ENCODE data around the gene ADCY10. TPM values are rescaled to one million over a fixed set of nuclear protein-coding genes. Genes with fewer than 3 reads are reported as not detected.

ADCY10 gene, protein sequence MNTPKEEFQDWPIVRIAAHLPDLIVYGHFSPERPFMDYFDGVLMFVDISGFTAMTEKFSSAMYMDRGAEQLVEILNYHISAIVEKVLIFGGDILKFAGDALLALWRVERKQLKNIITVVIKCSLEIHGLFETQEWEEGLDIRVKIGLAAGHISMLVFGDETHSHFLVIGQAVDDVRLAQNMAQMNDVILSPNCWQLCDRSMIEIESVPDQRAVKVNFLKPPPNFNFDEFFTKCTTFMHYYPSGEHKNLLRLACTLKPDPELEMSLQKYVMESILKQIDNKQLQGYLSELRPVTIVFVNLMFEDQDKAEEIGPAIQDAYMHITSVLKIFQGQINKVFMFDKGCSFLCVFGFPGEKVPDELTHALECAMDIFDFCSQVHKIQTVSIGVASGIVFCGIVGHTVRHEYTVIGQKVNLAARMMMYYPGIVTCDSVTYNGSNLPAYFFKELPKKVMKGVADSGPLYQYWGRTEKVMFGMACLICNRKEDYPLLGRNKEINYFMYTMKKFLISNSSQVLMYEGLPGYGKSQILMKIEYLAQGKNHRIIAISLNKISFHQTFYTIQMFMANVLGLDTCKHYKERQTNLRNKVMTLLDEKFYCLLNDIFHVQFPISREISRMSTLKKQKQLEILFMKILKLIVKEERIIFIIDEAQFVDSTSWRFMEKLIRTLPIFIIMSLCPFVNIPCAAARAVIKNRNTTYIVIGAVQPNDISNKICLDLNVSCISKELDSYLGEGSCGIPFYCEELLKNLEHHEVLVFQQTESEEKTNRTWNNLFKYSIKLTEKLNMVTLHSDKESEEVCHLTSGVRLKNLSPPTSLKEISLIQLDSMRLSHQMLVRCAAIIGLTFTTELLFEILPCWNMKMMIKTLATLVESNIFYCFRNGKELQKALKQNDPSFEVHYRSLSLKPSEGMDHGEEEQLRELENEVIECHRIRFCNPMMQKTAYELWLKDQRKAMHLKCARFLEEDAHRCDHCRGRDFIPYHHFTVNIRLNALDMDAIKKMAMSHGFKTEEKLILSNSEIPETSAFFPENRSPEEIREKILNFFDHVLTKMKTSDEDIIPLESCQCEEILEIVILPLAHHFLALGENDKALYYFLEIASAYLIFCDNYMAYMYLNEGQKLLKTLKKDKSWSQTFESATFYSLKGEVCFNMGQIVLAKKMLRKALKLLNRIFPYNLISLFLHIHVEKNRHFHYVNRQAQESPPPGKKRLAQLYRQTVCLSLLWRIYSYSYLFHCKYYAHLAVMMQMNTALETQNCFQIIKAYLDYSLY (N-terminal part only)
- total RNA-seq: not detected

DNA sequence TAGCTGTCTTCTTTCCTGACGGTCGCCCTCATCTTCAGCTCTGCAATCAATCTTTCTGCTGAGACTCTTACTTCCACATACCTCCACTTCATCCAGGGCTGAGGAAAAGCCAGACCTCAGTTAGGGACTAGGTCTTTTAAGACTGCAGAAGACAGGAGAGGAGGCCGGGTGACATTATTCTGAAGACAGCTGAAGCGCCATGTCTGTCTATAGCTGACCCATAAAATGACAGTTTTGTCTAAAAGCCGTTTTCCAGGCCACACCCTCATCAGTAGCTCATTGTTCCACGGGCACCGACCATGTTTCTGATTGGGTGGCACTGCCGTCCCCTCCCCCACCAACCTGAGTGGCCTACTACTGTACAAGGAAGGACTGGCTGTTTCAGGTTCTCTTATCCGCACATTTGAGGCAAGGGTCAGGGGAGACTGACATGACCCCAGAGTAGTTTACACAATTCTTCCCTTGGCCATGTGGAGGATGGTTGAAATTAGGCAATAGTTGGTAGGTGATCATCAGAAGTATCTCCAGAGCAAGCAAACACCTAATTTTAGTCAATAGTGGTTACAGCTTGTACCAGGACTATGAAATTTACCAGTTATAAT is at the start of gene ADCY10:
Gene ADCY10, minus strand, starts transcription at position 240 of the 602 bp plus-strand sequence. CDS start 8,994 bp downstream, outside the sequence.
- no peak within 1 kb of the TSS for H3K27ac ChIP-seq
- peaks cover 0 to 39% (median 0%) of the 10 kb centered on the region in 3 donors for H3K36me3 ChIP-seq
- H3K4me3 ChIP-seq: no peak within 1 kb of the TSS
- peaks cover 0 to 7% (median 0%) of the 10 kb centered on the region in 3 donors for H3K9me3 ChIP-seq
- peaks cover 2 to 11% (median 4%) of the 10 kb centered on the region in 3 donors for H3K4me1 ChIP-seq
- H3K27me3 ChIP-seq: no peaks in the 10 kb centered on the region
- no peak for DNase-seq
- intact Hi-C loops (cut with DNase I): no loop called here
- WGBS, 2 donors: 86 to 88% methylated on average over 9 of the region's 9 CpGs
- TF ChIP-seq, protein P1, sequence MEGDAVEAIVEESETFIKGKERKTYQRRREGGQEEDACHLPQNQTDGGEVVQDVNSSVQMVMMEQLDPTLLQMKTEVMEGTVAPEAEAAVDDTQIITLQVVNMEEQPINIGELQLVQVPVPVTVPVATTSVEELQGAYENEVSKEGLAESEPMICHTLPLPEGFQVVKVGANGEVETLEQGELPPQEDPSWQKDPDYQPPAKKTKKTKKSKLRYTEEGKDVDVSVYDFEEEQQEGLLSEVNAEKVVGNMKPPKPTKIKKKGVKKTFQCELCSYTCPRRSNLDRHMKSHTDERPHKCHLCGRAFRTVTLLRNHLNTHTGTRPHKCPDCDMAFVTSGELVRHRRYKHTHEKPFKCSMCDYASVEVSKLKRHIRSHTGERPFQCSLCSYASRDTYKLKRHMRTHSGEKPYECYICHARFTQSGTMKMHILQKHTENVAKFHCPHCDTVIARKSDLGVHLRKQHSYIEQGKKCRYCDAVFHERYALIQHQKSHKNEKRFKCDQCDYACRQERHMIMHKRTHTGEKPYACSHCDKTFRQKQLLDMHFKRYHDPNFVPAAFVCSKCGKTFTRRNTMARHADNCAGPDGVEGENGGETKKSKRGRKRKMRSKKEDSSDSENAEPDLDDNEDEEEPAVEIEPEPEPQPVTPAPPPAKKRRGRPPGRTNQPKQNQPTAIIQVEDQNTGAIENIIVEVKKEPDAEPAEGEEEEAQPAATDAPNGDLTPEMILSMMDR (IDR thresholded peaks at IDR 0.05): no peak
- no peak for TF ChIP-seq POLR2A (IDR thresholded peaks at IDR 0.05)

DNA sequence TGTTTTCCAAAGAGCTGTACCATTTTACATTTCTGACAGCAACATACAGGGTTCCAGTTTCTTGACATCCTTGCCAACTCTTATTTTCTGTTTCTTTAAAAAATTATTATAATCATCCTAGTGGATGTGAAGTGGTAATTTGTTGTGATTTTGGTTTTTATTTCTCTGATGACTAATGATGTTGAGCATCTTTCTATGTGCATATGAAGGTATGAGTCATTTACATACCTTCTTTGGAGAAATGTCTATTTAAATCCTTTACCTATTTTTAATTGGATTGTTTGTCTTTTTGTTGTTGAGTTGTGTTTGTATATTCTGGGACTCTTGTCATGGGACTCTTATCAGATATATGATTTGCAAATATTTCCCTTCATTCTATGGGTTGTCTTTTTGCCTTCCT is 43.8 kb upstream of the ADCY10 start:
- Histone ChIP-seq H3K4me3 (no peak overlapping the region), H3K4me1 (no peaks in the 10 kb centered on the region), H3K36me3 (peaks cover 0 to 37% (median 0%) of the 10 kb centered on the region in 3 donors), H3K27ac (no peak overlapping the region), H3K27me3 (no peaks in the 10 kb centered on the region), H3K9me3 (no peaks in the 10 kb centered on the region)
- intact Hi-C loops (cut with DNase I): no loop called here
- no peak for TF ChIP-seq POLR2A (IDR thresholded peaks at IDR 0.05)
- TF ChIP-seq, protein P1 (IDR thresholded peaks at IDR 0.05): no peak
- DNase-seq: no peak

DNA sequence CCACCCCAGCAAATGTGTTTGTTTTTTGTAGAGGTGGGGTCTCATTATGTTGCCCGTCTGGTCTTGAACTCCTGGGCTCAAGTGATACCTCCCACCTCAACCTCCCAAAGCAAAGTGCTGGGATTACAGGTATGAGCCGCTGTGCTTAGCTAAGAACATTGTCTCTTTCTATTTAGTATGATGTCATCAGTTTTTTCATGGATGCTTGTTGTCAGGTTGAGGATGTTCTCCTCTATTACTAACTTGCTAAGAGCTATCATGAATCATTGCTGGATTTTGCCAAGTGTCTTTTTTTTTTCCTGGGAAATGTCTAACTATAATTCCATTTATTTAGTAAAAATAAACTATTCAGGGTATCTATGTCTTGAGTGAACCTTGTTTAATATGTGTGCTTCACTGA is 42.0 kb upstream of the ADCY10 start:
- intact Hi-C loops (cut with DNase I): no loop called here
- TF ChIP-seq, protein P1 (IDR thresholded peaks at IDR 0.05): no peak
- no peak for TF ChIP-seq POLR2A (IDR thresholded peaks at IDR 0.05)
- Histone ChIP-seq H3K4me1 (peaks cover 0 to 5% (median 0%) of the 10 kb centered on the region in 3 donors), H3K36me3 (peaks cover 0 to 42% (median 0%) of the 10 kb centered on the region in 3 donors), H3K27ac (no peak overlapping the region), H3K9me3 (no peaks in the 10 kb centered on the region), H3K4me3 (no peak overlapping the region), H3K27me3 (no peaks in the 10 kb centered on the region)
- DNase-seq: no peak
- 88 to 95% methylated on average over 2 of the region's 2 CpGs for WGBS, 2 donors

DNA sequence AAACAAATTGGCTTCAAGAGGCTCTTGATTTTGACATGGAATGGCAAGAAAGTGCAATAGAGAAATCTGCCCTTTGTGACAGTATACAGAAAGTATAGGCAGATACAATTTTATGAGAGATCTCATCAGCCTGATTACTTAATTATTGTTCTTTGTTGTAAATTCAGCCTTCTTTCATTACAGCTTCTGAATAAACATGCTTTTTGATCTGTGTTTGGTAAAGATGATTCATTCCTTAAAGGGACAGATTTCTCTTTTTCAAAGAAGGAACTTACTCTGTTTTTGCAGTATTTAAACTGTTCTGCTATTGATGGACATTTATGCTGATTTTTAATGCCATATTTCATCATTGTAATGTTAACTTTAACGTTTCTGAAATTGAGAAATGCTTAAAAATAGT is 36.6 kb upstream of the ADCY10 start:
- DNase-seq: no peak
- Histone ChIP-seq H3K9me3 (no peaks in the 10 kb centered on the region), H3K36me3 (peaks cover 0 to 46% (median 0%) of the 10 kb centered on the region in 3 donors), H3K27me3 (no peaks in the 10 kb centered on the region), H3K27ac (no peak overlapping the region), H3K4me3 (no peak overlapping the region), H3K4me1 (peaks cover 0 to 25% (median 3%) of the 10 kb centered on the region in 3 donors)
- intact Hi-C loops (cut with DNase I): no loop called here
- TF ChIP-seq, protein P1 (IDR thresholded peaks at IDR 0.05): no peak
- no peak for TF ChIP-seq POLR2A (IDR thresholded peaks at IDR 0.05)
- 15 to 32% methylated on average over 1 of the region's 1 CpG for WGBS, 2 donors

Measured in esophagus squamous epithelium (tissue), 5 donors.